Activated CD8-positive, alpha-beta memory T cell treated with anti-CD3 and anti-CD28 coated beads, Interleukin-2, amount 50 U/mL, for 1 hour (primary cell): Measurements from ENCODE around the gene G6PC1.
"Not testable (repeated sequence)": the region's sequence is repeated elsewhere in the genome, so short reads cannot be mapped to it uniquely, and the experiment has no call there.

ENCODE experiments used
- DNase-seq: peaks from one replicate; pipeline ENCODE4 v3.0.0-alpha.2; 2020; ENCODE audit errors: extremely low read depth

Gene G6PC1

GRCh38 chr17:42901535-42902229 lies 1.1 kb downstream of the G6PC1 start:
- no peak for DNase-seq

GRCh38 chr17:42904110-42904469 lies 3.5 kb downstream of the G6PC1 start:
- no peak for DNase-seq

GRCh38 chr17:42906772-42907446 lies 6.3 kb downstream of the G6PC1 start:
- no peak for DNase-seq

DNA sequence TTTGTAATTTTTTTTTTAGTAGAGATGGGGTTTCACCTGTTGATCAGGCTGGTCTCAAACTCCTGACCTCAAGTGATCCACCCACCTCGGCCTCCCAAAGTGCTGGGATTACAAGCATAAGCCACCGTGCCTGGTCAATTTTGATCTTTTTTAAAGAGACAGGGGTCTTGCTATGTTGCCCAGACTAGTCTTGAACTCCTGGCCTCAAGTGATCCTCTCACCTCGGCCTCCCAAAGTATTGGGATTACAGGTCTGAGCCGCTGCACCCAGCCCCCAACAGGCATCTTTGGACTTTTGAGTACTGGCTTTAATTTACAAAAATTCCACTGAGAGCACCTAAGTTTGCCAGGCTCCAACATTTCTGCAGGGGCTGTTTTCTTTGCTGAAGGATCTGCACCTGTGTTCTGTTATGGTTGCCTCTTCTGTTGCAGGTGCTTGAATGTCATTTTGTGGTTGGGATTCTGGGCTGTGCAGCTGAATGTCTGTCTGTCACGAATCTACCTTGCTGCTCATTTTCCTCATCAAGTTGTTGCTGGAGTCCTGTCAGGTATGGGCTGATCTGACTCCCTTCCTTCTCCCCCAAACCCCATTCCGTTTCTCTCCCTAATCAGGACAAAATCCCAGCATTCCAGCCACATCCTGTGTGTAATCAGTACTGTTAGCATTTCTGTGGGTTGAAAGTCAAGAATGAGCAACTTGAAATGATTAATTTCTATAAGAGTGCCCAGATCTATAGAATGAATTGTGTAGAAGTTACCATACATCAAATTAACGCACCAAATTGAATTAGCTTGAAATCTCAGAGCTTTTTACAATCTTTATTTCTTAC lies 8.5 kb downstream of the G6PC1 start:
- DNase-seq = no peak

DNA sequence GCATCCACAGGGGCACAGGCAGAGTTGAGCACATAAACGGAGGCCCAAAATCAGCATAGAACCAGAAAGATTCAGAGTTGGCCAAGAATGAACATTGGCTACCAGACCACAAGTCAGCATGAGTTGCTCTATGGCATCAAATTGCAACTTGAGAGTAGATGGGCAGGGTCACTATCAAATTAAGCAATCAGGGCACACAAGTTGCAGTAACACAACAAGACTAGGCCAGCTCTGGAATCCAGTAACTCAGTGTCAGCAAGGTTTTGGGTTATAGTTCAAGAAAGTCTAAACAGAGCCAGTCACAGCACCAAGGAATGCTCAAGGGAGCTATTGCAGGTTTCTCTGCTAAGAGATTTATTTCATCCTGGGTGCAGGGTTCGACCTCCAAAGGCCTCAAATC lies 12.9 kb downstream of the G6PC1 start:
- DNase-seq = no peak

- no peak for DNase-seq
These were observed 13.5 kb downstream of the G6PC1 start for GRCh38 chr17:42913981-42914617.

GRCh38 chr17:42915288-42915687 lies 14.7 kb downstream of the G6PC1 start:
- not testable (repeated sequence) for DNase-seq

- not testable (repeated sequence) for DNase-seq
These were observed 16.0 kb downstream of the G6PC1 start for GRCh38 chr17:42916388-42917235.

DNA sequence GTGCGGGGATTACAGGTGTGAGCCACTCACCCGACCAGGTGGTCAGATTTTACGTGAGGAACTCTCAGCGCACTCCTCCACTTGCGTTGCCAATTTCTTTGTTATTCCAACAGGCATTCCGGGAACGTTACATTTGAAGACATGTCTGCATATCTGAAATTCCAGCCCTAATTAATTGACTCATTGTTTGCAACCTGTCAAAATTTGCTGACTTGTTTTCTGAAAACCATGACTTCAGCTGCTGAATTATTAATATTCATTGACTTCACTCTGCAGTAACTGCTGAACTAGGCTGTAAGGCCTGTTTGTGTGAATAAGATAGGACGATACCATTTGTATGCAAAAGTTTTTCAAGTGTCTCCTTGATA lies 16.6 kb downstream of the G6PC1 start:
- DNase-seq = no peak

DNA sequence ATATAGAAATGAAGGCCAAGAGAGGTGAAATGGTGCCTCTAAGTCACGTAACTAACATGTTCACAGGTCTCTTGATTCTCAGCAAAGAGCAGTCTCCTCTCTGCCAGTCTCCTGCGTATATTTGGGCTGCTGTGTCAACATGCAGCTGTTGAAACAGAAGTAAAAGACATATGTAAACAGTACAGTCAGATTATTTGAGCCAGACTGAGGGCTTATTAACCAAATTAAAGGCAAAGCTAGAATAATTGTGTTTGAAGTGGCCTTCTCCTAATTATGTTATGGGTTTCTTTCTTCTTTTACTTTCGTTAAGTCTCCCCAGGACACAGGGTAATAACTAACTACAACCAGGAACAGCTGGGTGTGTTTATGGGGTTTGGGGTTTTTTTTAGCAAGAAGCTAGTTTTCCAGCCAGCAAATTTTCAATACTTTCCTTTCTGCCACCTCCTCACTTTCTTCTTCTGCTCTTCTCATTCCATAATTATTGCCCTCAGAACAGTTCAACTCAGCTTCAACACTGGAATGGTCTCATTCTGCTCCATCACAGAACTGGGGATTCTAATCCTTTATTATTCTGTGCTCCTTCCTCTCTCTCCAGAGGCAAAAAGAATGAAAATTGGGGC lies 18.4 kb downstream of the G6PC1 start:
- DNase-seq = no peak

DNA sequence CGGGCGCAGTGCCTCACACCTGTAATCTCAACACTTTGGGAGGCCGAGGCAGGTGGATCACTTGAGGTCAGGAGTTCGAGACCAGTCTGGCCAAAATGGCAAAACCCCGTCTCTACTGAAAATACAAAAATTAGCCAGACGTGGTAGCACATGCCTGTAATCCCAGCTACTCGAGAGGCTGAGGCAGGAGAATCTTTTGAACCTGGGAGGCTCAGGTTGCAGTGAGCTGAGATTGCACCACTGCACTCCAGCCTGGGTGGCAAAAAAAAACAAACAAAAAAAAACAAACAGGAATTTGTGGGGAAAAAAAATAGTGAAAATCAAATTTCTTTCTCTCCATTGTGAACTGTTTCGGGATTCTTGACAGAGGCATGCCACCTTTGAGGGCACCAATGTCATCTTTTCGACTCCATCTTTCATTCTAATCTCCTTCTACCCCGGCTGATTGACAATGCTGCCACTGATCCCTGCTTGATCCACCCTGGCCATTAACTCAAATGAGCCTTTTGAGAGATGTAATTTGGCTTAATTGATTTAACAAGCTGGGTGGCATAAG lies 19.0 kb downstream of the G6PC1 start:
- not testable (repeated sequence) for DNase-seq

DNA sequence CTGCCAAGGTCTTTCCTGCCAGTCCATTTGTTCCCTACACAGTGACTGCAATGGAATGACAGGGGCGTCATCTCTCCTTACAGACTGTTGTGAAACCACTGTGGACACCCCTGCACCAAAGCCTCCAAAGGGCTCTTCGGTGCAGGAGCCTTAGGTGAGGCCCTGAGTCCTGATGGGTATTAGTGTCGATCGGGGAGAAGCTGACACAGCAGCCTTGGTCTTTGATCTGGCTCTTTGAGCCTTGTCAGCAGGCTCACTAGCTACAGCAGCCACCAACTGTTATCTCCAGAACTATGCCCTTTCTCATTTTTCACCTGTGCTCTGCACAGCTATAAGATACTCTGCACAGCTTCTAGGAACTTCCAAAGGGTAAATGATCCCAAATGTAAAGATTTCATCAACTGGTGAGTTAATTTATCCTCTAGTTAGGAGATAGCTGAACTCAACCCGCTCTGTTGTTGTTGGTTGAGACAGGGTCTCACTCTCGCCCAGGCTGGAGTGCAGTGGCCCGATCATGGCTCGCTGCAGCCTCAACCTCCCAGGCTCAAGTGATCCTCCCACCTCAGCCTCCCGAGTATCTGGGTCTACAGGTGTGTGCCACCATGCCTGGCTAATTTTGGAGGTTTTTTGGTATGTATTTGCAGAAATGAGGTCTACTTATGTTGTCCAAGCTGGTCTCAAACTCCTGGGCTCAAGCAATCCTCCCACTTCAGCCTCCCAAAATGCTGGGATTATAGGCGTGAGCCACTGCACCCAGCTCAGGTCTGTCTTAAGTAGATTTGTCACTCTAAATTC lies 19.7 kb downstream of the G6PC1 start:
- no peak for DNase-seq

DNA sequence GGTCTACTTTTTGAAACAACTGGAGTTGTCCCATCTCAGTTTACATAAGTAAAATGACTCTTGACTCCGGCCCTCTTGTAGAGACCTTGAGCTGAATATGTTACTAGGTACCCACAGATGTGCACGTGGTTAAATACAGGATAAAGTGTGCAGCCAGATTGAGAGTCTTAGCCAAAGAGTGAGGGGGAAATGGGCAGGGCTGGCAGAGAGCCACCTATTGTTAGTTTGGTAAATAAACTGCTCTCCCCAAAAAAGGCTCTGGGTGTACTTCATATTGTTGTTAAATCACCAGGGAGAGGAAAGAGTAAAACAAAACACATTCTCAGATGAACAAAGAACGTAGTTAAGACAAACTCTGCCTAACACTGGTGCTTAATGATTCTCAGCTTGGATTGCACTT lies 20.3 kb downstream of the G6PC1 start:
- DNase-seq = no peak

GRCh38 chr17:42922294-42922693 lies 21.7 kb downstream of the G6PC1 start:
- no peak for DNase-seq

DNA sequence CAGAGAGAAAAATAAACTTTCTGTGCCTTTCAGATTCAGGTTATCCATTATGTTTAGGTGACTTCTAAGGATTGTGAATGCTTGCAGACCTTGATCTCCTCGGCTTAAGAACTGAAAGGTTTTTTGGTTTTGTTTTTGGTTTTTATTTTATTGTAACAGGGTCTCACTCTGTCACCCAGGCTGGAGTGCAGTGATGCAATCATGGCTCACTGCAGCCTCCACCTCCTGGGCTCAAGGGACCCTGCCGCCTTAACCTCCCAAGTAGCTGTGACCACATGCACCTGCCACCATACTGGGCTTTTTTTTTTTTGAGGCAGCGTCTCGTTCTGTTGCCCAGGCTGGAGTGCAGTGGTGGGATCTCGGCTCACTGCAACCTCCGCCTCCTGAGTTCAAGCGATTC lies 22.9 kb downstream of the G6PC1 start:
- DNase-seq = not testable (repeated sequence)

- DNase-seq = no peak
These were observed 24.3 kb downstream of the G6PC1 start for GRCh38 chr17:42924891-42925290.

GRCh38 chr17:42928714-42929496 lies 28.3 kb downstream of the G6PC1 start:
- DNase-seq = no peak

DNA sequence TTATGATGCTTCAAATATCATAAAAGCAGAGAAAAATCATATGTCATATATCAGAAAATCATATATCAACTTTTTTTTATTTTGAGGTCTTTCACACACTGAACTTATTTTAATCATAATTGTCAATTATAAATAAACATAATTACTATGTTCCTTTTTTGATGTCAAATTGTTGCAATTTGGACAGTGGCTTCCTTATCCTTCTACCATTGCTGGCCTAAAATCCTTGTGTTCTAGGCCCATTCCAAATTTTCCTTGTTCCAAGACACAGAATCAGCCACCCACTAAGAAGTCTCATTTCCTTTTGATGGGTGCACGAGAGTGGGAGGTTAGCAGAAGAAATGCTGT lies 28.9 kb downstream of the G6PC1 start:
- no peak for DNase-seq
